BJ (cell line): ENCODE measurements around the gene BUB3. TPM values are rescaled to one million over a fixed set of nuclear protein-coding genes. Genes with fewer than 3 reads are reported as not detected.

ENCODE experiments used
- CTCF ChIA-PET: fragments of 350-600 bp; formaldehyde crosslinking; extraction: SDS; loops from one replicate; lab custom pipeline; 2021; ENCODE audit warnings: antibody characterized with exemption, inconsistent platforms; lab: Yijun Ruan, JAX
- POLR2A ChIA-PET: fragments of 300-600 bp; sonication (Branson Sonifier 250); formaldehyde crosslinking; extraction: SDS; loops from one replicate; lab custom pipeline; 2021; ENCODE audit warnings: antibody characterized with exemption; lab: Charles Lee
- DNase-seq: peaks from one replicate; pipeline ENCODE4 v3.0.0-alpha.2; 2011; ENCODE audit warnings: low read depth
- H3K27me3 ChIP-seq: 2 replicates; pipeline ENCODE4 v1.6.0; 2011; ENCODE audit warnings: low read length; ENCODE audit not compliant: control insufficient read depth, insufficient read depth
- H3K36me3 ChIP-seq: 2 replicates; pipeline ENCODE4 v1.5.1; 2011; ENCODE audit warnings: low read length; ENCODE audit not compliant: control insufficient read depth, insufficient read depth
- H3K4me3 ChIP-seq: 2 replicates; pipeline ENCODE4 v1.5.1; 2011; ENCODE audit warnings: low read depth, mild to moderate bottlenecking, control low read depth, low read length
- polyA plus RNA-seq: library from polyadenylated mRNA; depleted of rRNA; stranded (reverse); fragments of >200 nt; gene quantifications from 2 replicates; pipeline ENCODE4 v1.2.3, GENCODE V29; 2011
- TF ChIP-seq, protein P1 (sequence below): IDR thresholded peaks from 2 replicates; pipeline ENCODE4 v1.5.1; 2011; ENCODE audit warnings: low read depth, mild to moderate bottlenecking, control low read depth, inconsistent platforms, low read length, moderate library complexity; ENCODE audit not compliant: insufficient read depth

Gene BUB3
- polyA plus RNA-seq, 1 experiment, result 193 TPM

DNA sequence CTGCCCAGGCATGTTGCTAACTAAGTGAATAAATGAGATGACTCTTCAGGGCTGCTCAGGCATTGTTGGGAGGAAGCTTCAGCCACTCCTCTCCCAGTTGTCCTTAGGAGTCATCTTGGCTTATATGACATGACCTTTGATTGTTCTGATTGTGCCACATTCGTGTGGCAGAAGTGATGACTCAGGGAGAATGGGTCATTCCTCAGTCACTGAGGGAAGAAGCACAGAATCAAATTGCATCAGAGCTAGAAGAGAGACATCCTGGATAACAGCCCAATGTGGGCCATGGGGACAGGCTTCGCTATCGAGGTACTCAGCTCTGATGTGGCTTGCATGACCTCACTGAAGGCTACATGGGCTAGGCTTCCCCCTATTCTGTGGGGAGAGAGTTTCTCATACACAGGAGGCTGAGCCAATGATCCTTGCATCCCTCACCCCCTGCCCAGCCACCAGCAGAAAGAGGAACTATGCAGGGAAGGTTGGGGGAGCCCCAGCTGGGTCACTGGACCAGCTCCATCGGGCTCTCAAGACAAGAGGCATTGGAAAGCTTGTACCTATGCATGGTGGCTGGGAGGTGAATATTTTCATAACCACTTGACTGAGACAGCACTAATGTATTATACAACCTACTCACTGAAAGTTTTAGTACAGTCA is 24.5 kb upstream of the BUB3 start:
- POLR2A ChIA-PET, result no interaction called here
- TF ChIP-seq, protein P1, sequence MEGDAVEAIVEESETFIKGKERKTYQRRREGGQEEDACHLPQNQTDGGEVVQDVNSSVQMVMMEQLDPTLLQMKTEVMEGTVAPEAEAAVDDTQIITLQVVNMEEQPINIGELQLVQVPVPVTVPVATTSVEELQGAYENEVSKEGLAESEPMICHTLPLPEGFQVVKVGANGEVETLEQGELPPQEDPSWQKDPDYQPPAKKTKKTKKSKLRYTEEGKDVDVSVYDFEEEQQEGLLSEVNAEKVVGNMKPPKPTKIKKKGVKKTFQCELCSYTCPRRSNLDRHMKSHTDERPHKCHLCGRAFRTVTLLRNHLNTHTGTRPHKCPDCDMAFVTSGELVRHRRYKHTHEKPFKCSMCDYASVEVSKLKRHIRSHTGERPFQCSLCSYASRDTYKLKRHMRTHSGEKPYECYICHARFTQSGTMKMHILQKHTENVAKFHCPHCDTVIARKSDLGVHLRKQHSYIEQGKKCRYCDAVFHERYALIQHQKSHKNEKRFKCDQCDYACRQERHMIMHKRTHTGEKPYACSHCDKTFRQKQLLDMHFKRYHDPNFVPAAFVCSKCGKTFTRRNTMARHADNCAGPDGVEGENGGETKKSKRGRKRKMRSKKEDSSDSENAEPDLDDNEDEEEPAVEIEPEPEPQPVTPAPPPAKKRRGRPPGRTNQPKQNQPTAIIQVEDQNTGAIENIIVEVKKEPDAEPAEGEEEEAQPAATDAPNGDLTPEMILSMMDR, result no peak
- CTCF ChIA-PET, result no interaction called here
- Histone ChIP-seq H3K4me3 (no peak overlapping the region), H3K36me3 (no peaks in the 10 kb centered on the region), H3K27me3 (peaks cover 35% of the 10 kb centered on the region)
- DNase-seq, result no peak

DNA sequence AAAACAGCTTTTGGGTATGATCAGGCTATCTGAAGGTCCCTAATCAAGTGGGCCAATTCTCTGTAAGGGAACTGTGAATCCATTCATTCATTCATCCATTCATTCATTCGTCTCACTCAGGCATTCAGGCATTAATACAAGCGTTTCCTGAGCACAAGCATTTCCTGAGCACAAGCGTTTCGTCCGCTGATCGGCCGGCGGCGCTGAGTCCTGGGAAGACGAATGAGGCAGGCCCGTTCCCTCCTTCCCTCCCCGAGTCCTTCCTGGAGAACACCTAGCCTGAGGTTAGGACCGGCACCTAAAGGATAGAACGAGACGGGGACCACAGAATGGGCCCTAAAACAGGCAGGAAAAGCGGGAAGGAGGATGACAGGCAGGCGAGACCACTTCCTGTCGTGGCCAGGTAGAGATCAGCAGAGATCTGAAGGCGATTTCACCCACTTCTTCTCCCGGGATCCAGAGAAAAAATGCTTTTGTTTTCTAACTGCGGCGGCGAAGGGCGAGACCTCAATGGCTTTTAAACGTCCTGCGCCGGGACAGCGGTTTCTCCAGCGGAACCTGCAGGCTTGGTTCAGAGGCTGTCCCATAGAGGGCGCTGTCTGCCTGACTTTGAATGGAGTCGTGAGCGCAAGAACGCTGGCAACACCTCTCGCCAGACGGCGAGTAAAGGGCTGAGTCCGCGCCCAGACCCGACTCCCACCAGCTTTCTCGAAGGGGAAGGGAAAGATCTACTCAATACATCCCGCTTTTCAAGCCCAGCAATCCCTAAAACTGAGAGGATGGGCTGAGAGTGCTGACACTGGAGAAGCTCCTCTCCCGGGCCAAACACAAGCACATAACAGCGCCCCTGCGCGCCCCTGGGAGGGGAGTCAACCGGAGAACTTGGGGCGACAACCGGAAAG is 21.4 kb upstream of the BUB3 start:
- CTCF ChIA-PET, result interaction anchor here (0.6 to 2.3 kb wide), 17 partner anchors 8 to 830 kb away, joined by 3 to 8 read pairs (median 3); no protein-coding TSS in a partner anchor
- Histone ChIP-seq H3K4me3 (peak overlapping the region; percentile 17), H3K36me3 (no peaks in the 10 kb centered on the region), H3K27me3 (peaks cover 59% of the 10 kb centered on the region)
- TF ChIP-seq, protein P1, result peak; percentile 93
- POLR2A ChIA-PET, result no interaction called here
- no peak for DNase-seq

DNA sequence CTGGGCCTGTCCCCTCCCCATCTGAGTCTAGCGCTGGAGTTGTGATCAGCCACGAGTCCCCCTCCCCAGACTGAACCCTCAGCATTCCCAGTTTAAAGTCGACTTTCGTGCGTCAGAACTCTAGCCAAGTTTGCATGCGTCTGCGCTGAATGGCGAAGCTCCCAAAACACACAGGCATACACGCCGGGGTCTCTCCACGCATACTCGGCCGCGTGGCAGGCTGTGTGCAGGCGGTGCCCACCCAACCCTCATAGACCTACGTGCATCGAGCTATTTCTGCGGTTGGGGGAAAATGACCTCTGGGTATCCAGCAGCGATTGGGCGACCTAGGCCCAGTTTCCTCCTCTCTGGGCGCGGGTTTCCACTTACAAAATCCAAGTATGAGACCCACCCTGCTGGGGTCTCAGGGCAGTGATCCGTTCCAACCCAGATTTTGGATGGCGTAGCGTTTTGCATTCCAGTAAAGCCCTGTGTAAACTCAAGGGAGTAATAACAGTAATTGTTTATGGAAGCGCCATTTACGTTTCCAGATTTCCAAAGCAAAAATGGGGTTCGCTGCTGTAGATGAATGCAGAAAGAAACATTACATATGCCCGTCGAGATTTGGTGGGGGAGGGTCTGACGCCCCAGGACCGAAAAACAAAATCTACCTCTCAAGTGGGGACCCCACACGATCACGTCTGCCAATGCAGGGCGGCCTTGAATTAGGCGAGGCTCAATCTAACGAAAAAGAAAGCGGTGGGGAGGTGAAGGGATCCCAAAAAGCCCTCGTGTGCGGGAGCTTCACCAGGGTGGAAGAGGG is 20.5 kb upstream of the BUB3 start:
- ChIA-PET CTCF (interaction anchor here (0.6 to 2.1 kb wide), 15 partner anchors 9 to 835 kb away, joined by 3 to 7 read pairs (median 3); no protein-coding TSS in a partner anchor), POLR2A (no interaction called here)

DNA sequence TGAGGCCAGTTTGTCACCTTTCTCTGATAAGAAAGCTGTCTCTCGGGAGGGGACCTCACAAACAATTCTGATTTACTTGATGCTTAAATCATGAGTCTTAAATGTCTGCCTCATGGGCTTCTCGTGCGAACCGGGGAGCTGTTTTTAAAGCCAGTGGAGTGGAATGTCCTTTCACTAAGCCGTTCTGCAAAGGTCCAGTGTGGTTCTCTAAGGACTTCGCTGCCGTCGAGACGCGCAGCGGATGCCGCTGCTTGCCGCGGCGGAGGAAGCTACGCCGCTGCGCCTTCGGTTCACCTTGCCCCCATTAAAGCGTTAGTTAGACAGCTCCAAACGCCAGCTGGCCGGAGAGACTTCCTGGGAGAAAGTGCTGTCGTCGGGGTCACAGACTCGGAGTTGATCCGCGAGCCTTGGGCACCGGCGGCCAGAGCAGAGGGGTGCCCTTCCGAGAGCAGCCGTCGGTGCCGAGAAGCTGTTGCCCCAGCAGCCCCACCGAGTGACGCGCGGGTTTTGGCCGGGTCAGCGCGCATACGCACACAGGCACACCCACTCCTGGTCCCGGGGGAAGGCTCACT is 19.8 kb upstream of the BUB3 start:
- DNase-seq, result no peak

More for the DNA sequence above, 20.5 kb upstream of the BUB3 start:
- Histone ChIP-seq H3K27me3 (peaks cover 65% of the 10 kb centered on the region), H3K36me3 (no peaks in the 10 kb centered on the region), H3K4me3 (no peak overlapping the region)
- DNase-seq, result no peak
- TF ChIP-seq, protein P1, result no peak

More for the DNA sequence above, 19.8 kb upstream of the BUB3 start:
- TF ChIP-seq, protein P1, result no peak
- H3K27me3 ChIP-seq, result peaks cover 69% of the 10 kb centered on the region
- H3K4me3 ChIP-seq, result no peak overlapping the region
- no peaks in the 10 kb centered on the region for H3K36me3 ChIP-seq
- CTCF ChIA-PET, result interaction anchor here (0.8 to 1.7 kb wide), 3 partner anchors 424 to 834 kb away, joined by 3 to 4 read pairs (median 4); no protein-coding TSS in a partner anchor
- POLR2A ChIA-PET, result no interaction called here
